Smooth muscle cell (in vitro differentiated cells): Measurements from ENCODE around the gene MAP2K6. TPM values are rescaled to one million over a fixed set of nuclear protein-coding genes. Genes with fewer than 3 reads are reported as not detected.

ENCODE experiments used
- DNase-seq: peaks from one replicate; lab custom pipeline; 2025; ENCODE audit not compliant: unreplicated experiment; lab: John Stamatoyannopoulos, UW
- H2AFZ ChIP-seq: fragments of 200-600 bp; sonication (generic); 2 replicates; pipeline ENCODE4 v1.6.0; 2016; ENCODE audit warnings: antibody characterized with exemption, low read depth, mild to moderate bottlenecking
- H3F3A ChIP-seq: fragments of 200-600 bp; sonication (generic); 2 replicates; pipeline ENCODE4 v1.6.0; 2017; ENCODE audit warnings: antibody characterized with exemption, low read depth
- H3K27ac ChIP-seq: fragments of 200-600 bp; sonication (generic); 2 replicates; pipeline ENCODE4 v1.5.1; 2016; ENCODE audit warnings: low read depth, mild to moderate bottlenecking
- H3K27me3 ChIP-seq: fragments of 200-600 bp; sonication (generic); 2 replicates; pipeline ENCODE4 v1.6.1; 2016; ENCODE audit warnings: low read depth, mild to moderate bottlenecking
- H3K36me3 ChIP-seq: fragments of 200-600 bp; sonication (generic); 2 replicates; pipeline ENCODE4 v1.5.1; 2016; ENCODE audit warnings: low read depth
- H3K4me1 ChIP-seq: fragments of 200-600 bp; sonication (generic); 2 replicates; pipeline ENCODE4 v1.5.1; 2016; ENCODE audit warnings: low read depth
- H3K4me2 ChIP-seq: fragments of 200-600 bp; sonication (generic); 2 replicates; pipeline ENCODE4 v1.6.0; 2016; ENCODE audit warnings: mild to moderate bottlenecking
- H3K4me3 ChIP-seq: fragments of 200-600 bp; sonication (generic); 2 replicates; pipeline ENCODE4 v1.5.1; 2016; ENCODE audit warnings: mild to moderate bottlenecking
- H3K79me2 ChIP-seq: fragments of 200-600 bp; sonication (generic); 2 replicates; pipeline ENCODE4 v1.6.0; 2016; ENCODE audit warnings: low read depth, mild to moderate bottlenecking
- H3K9ac ChIP-seq: fragments of 200-600 bp; sonication (generic); 2 replicates; pipeline ENCODE4 v1.6.0; 2016; ENCODE audit warnings: low read depth
- H3K9me3 ChIP-seq: fragments of 200-600 bp; sonication (generic); replicated peaks from 2 replicates; pipeline ENCODE4 v1.5.1; 2016; ENCODE audit warnings: low read depth
- H4K20me1 ChIP-seq: fragments of 200-600 bp; sonication (generic); 2 replicates; pipeline ENCODE4 v1.6.0; 2016; ENCODE audit warnings: low read depth
- CTCF ChIP-seq: fragments of 200-600 bp; sonication (generic); IDR thresholded peaks from 2 replicates; pipeline ENCODE4 v1.5.1; 2017; ENCODE audit warnings: borderline replicate concordance, mild to moderate bottlenecking, antibody characterized with exemption; ENCODE audit not compliant: insufficient read depth, poor library complexity, severe bottlenecking
- WGBS: methylation state at CpG from one replicate; pipeline ENCODE4 v1.1.7; 2016; ENCODE audit warnings: low lambda C conversion rate; 5-methylcytosine and 5-hydroxymethylcytosine counted together
- polyA plus RNA-seq: library from polyadenylated mRNA; unstranded; fragments of >200 nt; fragmentation: Nextera tagmentation; extraction: Ambion mirVana; gene quantifications from 2 replicates; pipeline ENCODE4 v1.2.1, GENCODE V29; 2016
- total RNA-seq: library from RNA; depleted of rRNA; stranded (reverse); fragments of >200 nt; gene quantifications from 2 replicates; pipeline ENCODE4 v1.2.3, GENCODE V29; 2014

MAP2K6 gene
- total and polyA plus RNA-seq, 2 experiments from 2014 or later: 5.0 to 8.1 TPM

GRCh38 chr17:69485901-69486643, 71.6 kb downstream of the MAP2K6 start:
- Histone ChIP-seq H3K4me1 (peaks cover 10% of the 10 kb centered on the region), H3K36me3 (no peaks in the 10 kb centered on the region), H3K9ac (no peak overlapping the region), H3K27ac (no peak overlapping the region), H3F3A (no peaks in the 10 kb centered on the region), H4K20me1 (no peaks in the 10 kb centered on the region), H2AFZ (no peak overlapping the region), H3K9me3 (no peaks in the 10 kb centered on the region), H3K4me2 (no peak overlapping the region), H3K79me2 (no peaks in the 10 kb centered on the region), H3K27me3 (no peaks in the 10 kb centered on the region), H3K4me3 (no peak overlapping the region)
- no peak for TF ChIP-seq CTCF
- no peak for DNase-seq
- WGBS: 66% methylated on average over 3 of the region's 3 CpGs

- no peak overlapping the region for H3K4me2 ChIP-seq
- H3K9me3 ChIP-seq: no peaks in the 10 kb centered on the region
- no peaks in the 10 kb centered on the region for H4K20me1 ChIP-seq
- H3K27me3 ChIP-seq: no peaks in the 10 kb centered on the region
- no peak overlapping the region for H3K27ac ChIP-seq
- no peak overlapping the region for H3K9ac ChIP-seq
- 88% methylated on average over 13 of the region's 13 CpGs for WGBS
- no peaks in the 10 kb centered on the region for H3K36me3 ChIP-seq
- no peak overlapping the region for H2AFZ ChIP-seq
- H3K4me1 ChIP-seq: peaks cover 10% of the 10 kb centered on the region
- no peak for TF ChIP-seq CTCF
- DNase-seq: no peak
- H3K79me2 ChIP-seq: no peaks in the 10 kb centered on the region
- H3K4me3 ChIP-seq: no peak overlapping the region
- H3F3A ChIP-seq: no peaks in the 10 kb centered on the region
Observed at GRCh38 chr17:69486779-69487637, 72.5 kb downstream of the MAP2K6 start.

- Histone ChIP-seq H3K9ac (no peak overlapping the region), H4K20me1 (no peaks in the 10 kb centered on the region), H3K79me2 (no peaks in the 10 kb centered on the region), H3K27ac (no peak overlapping the region), H2AFZ (no peak overlapping the region), H3F3A (no peaks in the 10 kb centered on the region), H3K36me3 (no peaks in the 10 kb centered on the region), H3K4me2 (no peak overlapping the region), H3K27me3 (no peaks in the 10 kb centered on the region), H3K9me3 (no peaks in the 10 kb centered on the region), H3K4me3 (no peak overlapping the region), H3K4me1 (peaks cover 10% of the 10 kb centered on the region)
- no peak for DNase-seq
- TF ChIP-seq CTCF: no peak
- WGBS: 92% methylated on average over 4 of the region's 4 CpGs
Observed at GRCh38 chr17:69489313-69489712, 74.8 kb downstream of the MAP2K6 start.
